ENCODE data around the gene HOXD13.

Gene HOXD13

GRCh38 chr2:176101216-176101830, 8.8 kb downstream of the HOXD13 start:
- TF ChIP-seq REST (IDR thresholded peaks at IDR 0.05; ENCODE audit: insufficient read depth in 1 of 2, low read depth in 2 of 2, low read length in 2 of 2) = no peak
- TF ChIP-seq SIN3A (IDR thresholded peaks at IDR 0.05; ENCODE audit: borderline replicate concordance, insufficient read depth, low read length) = no peak

GRCh38 chr2:176101842-176102241, 9.3 kb downstream of the HOXD13 start:
- no peak for TF ChIP-seq POLR2AphosphoS5 (IDR thresholded peaks at IDR 0.05; ENCODE audit: low read depth, low read length)
- TF ChIP-seq FOXP2 (optimal IDR thresholded peaks at IDR 0.05; ENCODE audit: borderline replicate concordance, extremely low read depth, extremely low read length, insufficient read depth) = no peak
- no peak for TF ChIP-seq TAF1 (IDR thresholded peaks at IDR 0.05; ENCODE audit: borderline replicate concordance, insufficient read depth, low read length)
- TF ChIP-seq SIN3A (IDR thresholded peaks at IDR 0.05; ENCODE audit: borderline replicate concordance, insufficient read depth, low read length) = no peak
- TF ChIP-seq REST (IDR thresholded peaks at IDR 0.05; ENCODE audit: insufficient read depth in 1 of 2, low read depth in 2 of 2, low read length in 2 of 2) = no peak

DNA sequence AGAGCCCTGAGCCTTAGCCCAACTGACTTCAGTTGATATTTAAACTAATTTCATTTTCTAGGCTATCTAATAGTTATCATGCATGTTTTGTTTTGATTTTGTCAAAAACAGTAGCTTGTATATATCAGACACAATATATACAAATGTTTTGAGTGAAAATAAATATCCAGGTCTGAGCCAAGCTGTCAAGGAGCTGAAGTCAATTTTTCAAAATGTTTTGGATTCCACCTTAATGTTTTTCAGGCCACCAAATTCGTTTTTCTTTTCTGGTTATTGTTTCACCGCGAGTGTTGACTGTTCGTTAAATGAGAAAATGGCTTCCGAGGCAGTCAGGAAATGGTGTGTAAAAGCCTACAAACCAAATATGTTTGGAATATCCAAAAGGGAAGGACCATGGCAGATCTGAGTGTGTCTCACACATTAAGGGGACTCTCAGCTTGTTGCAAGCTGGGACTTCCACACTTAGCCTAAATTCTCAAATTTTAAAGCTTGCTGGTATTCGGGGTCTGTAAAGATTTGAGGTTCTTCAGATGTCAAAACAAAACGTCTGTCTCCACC, 9.9 kb downstream of the HOXD13 start:
- TF ChIP-seq REST (IDR thresholded peaks at IDR 0.05; ENCODE audit: insufficient read depth in 1 of 2, low read depth in 2 of 2, low read length in 2 of 2) (no peak), POLR2AphosphoS5 (IDR thresholded peaks at IDR 0.05; ENCODE audit: low read depth, low read length) (no peak), TAF1 (IDR thresholded peaks at IDR 0.05; ENCODE audit: borderline replicate concordance, insufficient read depth, low read length) (no peak), SIN3A (IDR thresholded peaks at IDR 0.05; ENCODE audit: borderline replicate concordance, insufficient read depth, low read length) (no peak), FOXP2 (optimal IDR thresholded peaks at IDR 0.05; ENCODE audit: borderline replicate concordance, extremely low read depth, extremely low read length, insufficient read depth) (no peak)

DNA sequence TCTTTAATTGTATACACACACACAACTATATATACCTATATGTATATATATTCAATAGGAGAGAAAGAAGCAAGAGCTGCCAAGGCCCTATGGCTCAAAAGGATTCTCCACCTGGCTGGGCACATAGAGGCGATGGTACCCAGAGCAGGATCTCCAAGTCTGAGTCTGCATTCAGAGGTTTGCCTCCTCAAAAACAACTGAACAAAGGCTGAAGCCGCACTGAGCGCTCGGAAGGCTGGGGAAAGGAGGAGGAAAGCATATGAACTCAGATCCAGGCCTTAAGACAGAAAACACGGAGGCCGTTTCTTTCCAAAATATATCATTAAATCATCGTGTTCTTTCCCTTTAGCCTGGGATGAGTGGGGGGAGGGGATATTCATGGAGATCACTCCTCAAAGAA, 10.7 kb downstream of the HOXD13 start:
- no peak for TF ChIP-seq REST (IDR thresholded peaks at IDR 0.05; ENCODE audit: insufficient read depth in 1 of 2, low read depth in 2 of 2, low read length in 2 of 2)
- TF ChIP-seq FOXP2 (optimal IDR thresholded peaks at IDR 0.05; ENCODE audit: borderline replicate concordance, extremely low read depth, extremely low read length, insufficient read depth) = no peak
- TF ChIP-seq SIN3A (IDR thresholded peaks at IDR 0.05; ENCODE audit: borderline replicate concordance, insufficient read depth, low read length) = no peak
- TF ChIP-seq POLR2AphosphoS5 (IDR thresholded peaks at IDR 0.05; ENCODE audit: low read depth, low read length) = no peak
- TF ChIP-seq TAF1 (IDR thresholded peaks at IDR 0.05; ENCODE audit: borderline replicate concordance, insufficient read depth, low read length) = no peak

All from PFSK-1 (cell line).